GM19455 (cell line): ENCODE data around the gene HECTD1.
A peak's percentile ranks its signal among the peaks of the same experiment; 100 is the strongest.
"Not testable (repeated sequence)": the region's sequence is repeated elsewhere in the genome, so short reads cannot be mapped to it uniquely, and the experiment has no call there.

ENCODE experiments used
- ATAC-seq: cut with Tn5 transposase; IDR thresholded peaks from one replicate; pipeline ENCODE4 v1.9.1; 2021; ENCODE audit not compliant: unreplicated experiment

HECTD1 gene

DNA sequence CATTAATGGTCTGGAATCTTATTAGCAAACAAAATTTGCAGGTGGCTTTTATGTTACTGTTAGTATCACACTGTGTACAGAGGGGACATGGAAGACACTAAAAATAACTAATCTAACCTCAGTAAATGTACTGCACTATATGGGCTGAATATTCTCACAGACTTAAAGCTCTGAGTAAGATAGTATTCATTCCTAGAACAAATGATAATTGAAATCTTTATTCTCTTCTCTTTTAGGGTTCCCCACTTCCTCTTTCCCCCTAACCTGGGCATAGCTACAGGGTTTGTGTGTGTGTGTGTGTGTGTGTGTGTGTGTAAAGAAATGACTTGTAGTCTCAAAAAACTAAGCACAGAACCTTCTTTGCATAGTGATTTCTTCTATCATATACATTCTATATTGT, 21.4 kb upstream of the HECTD1 start:
- ATAC-seq, result no peak

- ATAC-seq, result no peak
Observed at GRCh38 chr14:31228533-31228932, 20.9 kb upstream of the HECTD1 start.

DNA sequence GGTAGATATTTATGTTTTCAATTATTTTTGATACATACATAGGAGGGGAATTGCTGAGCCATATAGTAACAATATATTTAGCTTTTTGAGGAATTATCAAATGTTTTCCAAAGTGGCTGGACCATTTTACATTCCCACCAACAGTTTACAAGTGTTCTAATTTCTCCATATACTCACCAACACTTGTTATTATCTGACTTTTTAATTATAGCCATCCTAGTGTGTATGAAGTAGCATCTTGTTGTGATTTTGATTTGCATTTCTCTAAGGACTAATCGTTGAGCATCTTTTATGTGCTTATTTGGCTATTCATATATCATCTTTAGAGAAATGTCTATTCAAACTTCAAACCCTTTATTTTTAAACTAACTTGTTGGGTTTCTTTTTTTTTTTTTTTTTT, 17.2 kb upstream of the HECTD1 start:
- ATAC-seq, result no peak

- ATAC-seq, result no peak
Observed at GRCh38 chr14:31223331-31223730, 15.7 kb upstream of the HECTD1 start.

DNA sequence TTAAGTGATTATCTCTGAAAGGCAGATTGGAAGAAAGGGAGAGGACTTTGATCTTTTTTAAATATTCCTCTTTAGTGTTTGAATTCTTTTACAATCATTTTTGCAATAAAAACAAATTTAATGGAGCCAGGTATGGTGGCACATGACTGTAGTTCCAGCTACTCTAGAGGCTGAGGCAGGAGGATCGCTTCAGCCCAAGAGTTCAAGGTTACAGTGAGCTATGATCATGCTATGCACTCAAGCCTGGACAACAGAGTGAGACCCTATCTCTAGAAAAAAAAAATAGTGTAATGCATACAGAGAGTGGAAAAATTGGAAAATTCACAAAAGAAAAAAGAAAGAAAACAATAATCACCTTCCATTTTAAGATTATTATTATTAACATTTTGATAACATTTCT, 15.2 kb upstream of the HECTD1 start:
- ATAC-seq, result no peak

DNA sequence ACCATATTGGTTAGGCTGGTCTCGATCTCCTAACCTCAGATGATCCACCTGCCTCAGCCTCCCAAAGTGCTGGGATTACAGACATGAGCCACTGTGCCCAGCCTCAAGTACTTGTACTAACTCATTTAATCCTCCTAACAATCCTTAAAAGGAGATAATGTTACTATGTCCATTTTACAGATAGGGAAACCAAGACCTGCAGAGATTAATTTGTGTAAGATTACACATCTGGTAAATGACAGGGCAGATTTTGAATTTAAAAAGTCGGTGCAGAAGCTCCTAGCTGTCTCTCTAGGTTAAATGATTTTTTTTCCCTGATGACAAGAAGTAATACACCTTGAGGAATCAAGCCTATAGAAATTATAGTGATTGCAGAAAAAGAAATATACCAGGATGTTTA, 13.7 kb upstream of the HECTD1 start:
- no peak for ATAC-seq

DNA sequence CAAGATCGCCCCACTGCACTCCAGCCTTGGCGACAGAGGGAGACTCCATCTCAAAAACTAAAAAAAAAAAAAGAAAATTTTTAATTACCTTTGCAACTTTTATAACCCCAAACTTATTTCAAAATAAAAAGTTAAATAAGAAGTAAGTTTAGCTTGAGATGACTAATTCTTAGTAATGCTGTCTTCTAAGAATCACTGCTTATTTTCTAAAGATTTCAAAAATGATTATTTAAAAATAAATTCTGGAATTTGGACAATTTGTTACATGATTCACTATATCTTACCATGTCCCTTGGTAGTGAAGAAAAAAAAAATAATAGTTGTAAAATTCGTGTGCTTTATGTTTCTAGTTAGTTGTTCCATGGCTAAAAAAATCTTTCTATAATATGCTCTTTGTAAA, 11.6 kb upstream of the HECTD1 start:
- ATAC-seq, result no peak

- ATAC-seq, result no peak
Observed at GRCh38 chr14:31216359-31216758, 8.8 kb upstream of the HECTD1 start.

GRCh38 chr14:31212893-31213292, 5.3 kb upstream of the HECTD1 start:
- no peak for ATAC-seq

DNA sequence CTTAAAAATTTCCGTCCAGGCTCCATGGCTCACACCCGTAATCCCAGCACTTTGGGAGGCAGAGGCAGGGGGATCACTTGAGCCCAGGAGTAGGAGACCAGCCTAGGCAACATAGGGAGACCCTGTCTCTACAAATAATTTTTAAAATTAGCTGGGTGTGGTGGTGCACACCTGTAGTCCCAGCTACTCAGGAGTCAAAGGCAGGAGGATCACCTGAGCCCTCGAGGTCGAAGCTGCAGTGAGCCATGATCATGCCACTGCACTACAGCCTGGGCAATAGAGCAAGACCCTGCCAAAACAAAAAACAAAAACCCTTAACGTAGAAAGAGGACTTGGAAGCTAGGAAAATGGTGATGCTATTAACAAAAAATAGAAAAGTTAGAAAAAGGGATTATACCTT, 2.0 kb upstream of the HECTD1 start:
- no peak for ATAC-seq

DNA sequence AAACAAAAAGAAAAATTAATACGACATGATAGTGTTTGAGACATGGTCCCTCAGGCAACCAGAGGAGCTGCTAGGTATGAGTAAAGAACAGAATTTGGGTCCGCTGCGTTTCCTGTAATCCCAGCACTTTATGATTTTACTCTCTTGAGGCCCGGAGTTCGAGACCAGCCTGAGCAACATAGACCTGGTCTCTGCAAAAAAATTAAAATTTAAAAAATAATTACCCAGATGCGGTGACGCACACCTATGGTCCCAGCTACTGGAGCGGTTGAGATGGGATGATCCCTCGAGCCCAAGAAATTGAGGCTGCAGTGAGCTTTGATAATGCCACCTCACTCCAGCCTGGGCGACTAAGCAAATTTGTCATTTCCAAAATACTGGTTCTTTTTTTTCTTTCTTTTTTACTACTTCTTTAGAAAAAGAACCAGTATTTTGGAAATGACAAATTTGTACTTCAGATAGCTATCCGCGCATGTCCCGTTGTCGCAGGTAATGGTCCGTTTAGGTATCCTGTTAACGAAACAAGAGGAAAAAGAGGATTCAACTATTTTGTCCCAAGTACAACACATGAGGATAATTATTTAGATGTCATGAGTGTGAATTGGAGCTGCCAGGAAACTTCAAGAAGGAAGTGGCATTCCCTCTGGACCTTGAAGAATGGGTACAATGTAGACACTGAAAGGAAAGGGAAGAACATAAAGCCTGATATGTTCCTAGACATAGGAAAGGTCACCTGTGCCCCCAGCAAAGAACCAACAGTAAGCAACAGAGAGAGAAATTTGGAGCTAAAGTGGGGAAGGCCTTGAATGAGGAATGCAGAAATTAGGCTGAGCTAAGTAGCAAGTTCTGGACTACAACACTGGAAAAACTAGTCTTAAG, 1.2 kb upstream of the HECTD1 start:
- no peak for ATAC-seq

DNA sequence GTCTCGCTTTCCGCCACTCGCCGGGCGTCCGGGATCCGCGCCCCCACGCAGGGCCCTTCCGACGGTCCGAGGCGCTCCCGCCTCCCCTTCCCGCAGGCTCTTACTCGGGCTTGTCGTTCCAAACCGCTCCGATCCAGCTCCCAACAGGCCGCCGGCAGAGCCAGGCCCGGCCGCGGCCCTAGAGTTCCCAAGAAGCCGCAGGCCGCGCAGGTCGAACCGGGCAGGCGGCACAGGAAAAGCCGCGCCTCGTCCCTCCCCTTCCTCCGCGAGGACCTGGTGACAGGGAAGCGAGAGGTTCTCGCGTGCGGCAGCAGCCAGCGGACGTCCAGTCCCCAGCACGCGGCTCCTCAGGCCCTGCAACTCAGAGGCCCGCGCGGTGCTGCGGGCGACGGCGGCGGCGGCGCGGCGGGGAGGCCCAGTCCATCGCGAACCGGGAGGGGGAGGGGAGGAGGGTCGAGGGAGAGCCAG, 272 bp downstream of the HECTD1 start:
- ATAC-seq, result peak; percentile 36

DNA sequence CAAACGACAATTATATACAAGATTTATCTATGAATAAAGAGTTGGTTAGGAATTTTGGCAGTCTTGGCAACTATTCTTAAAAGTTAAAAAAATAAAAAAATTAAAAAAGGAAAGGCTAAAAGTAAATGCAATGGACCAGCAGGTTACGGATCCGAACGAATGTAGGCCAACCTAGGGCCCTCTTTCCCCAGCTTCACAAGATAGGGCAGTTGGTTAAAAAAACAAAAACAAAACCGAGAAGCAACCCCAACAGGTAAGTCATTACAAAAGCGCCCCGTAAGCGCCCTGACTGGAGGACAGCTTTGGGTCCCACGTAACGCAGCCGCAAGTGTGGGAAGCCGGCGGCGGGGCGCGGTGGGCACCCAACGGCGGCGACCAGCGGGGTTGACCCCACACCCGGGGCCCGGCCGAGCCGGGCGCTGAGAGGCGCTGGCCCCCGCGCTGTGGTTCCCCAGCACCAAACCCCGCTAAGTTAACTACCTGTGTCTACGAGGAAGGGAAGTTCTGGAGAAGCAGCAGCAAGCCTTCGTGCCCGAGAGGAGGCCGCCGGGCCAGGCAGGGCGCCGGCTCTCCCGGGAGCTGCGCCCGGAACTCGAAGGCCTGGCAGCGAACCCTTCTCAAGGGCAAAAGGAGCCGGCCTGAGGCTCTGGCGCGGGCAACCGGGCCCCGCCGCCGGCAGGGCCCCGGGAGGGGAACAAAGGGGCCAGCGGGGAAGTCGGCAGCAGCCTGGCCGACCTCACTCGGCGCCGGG, 882 bp downstream of the HECTD1 start:
- peak; percentile 24 for ATAC-seq

- no peak for ATAC-seq
Observed at GRCh38 chr14:31205681-31206535, 1.7 kb downstream of the HECTD1 start.

DNA sequence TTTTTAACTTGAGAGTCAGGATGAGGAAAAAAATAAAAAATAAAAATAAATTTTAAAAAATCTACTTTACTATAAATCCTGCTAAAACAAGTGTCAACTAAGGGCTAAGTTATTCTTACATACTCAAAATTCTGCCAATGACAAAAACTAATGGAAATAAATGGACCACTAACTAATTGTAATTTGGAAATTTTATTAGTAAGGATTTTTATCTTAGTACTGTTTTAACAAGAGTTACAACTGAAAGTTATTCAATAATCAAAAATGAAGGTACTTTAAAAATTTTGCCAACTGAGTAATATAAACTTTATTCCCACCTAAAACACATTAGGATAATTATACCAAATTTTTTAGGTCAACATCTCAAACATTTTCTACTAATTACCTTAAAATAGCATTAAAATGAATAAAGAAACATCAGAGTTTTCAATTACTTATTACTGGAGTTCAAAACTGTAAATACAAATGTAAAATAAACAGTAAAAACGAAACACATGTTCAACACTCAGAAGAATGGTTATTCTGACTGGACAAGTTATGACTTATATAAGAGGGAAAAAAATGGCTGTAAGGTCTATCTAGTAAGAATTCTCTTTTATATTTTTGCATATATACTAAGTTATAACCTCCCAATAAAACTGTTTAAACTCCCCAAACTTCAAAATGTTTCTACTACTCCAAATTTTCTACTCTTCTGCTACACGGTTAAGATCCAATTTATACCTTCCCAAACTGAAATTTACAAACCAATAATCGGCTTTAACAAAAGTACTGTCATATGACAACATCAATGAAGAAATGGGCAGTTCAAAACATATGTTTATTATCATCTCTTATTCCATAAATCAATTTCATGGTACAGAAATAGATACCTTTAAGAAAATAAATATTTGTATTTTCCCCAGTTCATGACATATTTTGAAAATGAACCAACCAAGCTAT, 2.7 kb downstream of the HECTD1 start:
- no peak for ATAC-seq

DNA sequence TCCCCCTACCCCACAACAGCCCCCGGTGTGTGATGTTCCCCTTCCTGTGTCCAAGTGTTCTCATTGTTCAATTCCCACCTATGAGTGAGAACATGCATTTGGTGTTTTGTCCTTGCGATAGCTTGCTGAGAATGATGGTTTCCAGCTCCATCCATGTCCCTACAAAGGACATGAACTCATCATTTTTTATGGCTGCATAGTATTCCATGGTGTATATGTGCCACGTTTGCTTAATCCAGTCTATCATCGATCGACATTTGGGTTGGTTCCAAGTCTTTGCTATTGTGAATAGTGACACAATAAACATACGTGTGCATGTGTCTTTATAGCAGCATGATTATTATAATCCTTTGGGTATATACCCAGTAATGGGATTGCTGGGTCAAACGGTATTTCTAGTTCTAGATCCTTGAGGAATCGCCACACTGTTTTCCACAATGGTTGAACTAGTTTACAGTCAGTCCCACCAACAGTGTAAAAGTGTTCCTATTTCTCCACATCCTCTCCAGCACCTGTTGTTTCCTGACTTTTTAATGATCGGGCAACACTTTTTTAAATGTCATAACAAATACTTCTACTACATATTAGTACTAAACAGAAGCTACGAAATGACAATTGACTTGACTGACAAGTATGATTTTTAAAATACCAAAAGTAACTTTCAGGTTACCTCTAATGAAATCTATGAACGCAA, 3.5 kb downstream of the HECTD1 start:
- ATAC-seq, result not testable (repeated sequence)

DNA sequence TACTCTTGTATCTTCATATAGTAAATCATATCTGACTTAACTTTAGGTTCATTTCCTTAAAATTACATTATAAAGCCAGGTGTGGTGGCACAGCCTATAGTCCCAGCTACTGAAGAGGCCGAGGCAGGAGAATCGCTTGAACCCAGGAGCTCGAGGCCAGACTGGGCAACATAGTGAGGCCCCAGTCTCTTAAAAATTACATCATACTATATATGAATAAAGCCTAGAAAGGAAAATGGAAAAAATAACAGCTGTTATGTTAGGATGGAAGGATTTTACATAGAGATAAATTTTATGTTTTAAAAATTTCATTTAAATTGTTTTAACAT, 4.2 kb downstream of the HECTD1 start:
- no peak for ATAC-seq

DNA sequence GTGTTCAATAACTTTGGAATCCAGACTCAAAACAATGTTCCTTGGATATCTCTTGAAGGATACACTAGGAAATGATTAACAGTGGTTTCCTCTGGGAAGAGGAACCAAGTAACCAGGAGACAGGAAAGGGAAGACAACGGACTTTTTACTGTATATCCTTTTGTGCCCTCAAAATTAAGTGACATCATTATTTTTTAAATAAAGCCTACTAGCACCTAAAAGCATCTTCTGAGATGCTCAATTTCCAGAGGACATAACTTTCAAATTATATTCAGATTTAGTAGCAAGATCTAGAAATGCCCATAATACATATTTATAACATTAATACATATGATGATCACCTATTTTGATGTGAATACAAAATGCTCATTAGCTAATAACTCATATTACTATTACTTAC, 6.5 kb downstream of the HECTD1 start:
- ATAC-seq, result no peak

- ATAC-seq, result no peak
Observed at GRCh38 chr14:31200702-31200990, 6.9 kb downstream of the HECTD1 start.

GRCh38 chr14:31197671-31198070, 9.9 kb downstream of the HECTD1 start:
- ATAC-seq, result no peak
